Kidney epithelial cell (primary cell): ENCODE data around the gene VPS13C. TPM values are rescaled to one million over a fixed set of nuclear protein-coding genes. Genes with fewer than 3 reads are reported as not detected.
A peak's percentile ranks its signal among the peaks of the same experiment; 100 is the strongest.

Source experiments
- DNase-seq: peaks from one replicate; pipeline ENCODE4 v3.0.0-alpha.2; 2010; ENCODE audit warnings: low read depth
- H3K27me3 ChIP-seq: 2 replicates; pipeline ENCODE4 v1.6.0; 2011; ENCODE audit warnings: low read length; ENCODE audit not compliant: control insufficient read depth, insufficient read depth
- H3K36me3 ChIP-seq: 2 replicates; pipeline ENCODE4 v1.5.1; 2011; ENCODE audit warnings: low read length; ENCODE audit not compliant: control insufficient read depth, insufficient read depth
- H3K4me3 ChIP-seq: 2 replicates; pipeline ENCODE4 v1.5.1; 2011; ENCODE audit warnings: low read depth, mild to moderate bottlenecking, control low read depth, low read length
- total RNA-seq: library from RNA; depleted of rRNA; stranded (reverse); fragments of >200 nt; gene quantifications from 2 replicates; pipeline ENCODE4 v1.2.3, GENCODE V29; 2015
- TF ChIP-seq, protein P1 (sequence below): IDR thresholded peaks from 2 replicates; pipeline ENCODE4 v1.5.1; 2011; ENCODE audit warnings: mild to moderate bottlenecking, moderate library complexity, low read length, control low read depth, inconsistent platforms; ENCODE audit not compliant: insufficient read depth, poor library complexity, severe bottlenecking

VPS13C gene
- total RNA-seq, 1 donor from 2014 or later, result 48.3 TPM

DNA sequence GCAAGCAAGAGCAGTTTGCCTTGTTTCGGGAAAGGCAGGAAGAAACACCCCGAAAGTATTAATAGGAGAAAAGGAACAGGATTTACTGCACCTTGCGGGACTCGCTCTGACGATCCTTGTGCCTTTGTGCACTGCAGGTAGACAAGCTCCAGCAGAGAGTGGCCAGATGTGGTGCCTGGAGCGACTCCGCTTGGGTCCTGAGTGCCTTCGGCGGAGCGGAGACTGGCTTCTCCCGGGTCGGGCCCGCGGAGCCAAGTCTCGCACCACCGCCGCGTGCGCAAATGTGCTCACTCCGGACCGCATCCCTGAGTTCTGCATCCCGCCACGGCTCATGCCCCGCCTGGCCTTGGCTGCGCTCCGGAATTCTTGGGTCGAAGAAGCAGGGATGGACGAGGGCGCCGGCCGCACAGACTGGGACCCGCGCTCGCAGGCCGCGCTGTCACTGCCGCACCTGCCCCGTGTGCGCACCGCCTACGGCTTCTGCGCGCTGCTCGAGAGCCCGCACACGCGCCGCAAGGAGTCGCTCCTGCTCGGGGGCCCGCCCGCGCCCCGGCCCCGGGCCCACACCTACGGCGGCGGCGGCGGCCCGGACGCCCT, 7.3 kb upstream of the VPS13C start:
- peak overlapping the region; percentile 34 for H3K4me3 ChIP-seq
- H3K36me3 ChIP-seq, result no peaks in the 10 kb centered on the region
- H3K27me3 ChIP-seq, result peaks cover 5% of the 10 kb centered on the region
- DNase-seq, result no peak
- TF ChIP-seq, protein P1, sequence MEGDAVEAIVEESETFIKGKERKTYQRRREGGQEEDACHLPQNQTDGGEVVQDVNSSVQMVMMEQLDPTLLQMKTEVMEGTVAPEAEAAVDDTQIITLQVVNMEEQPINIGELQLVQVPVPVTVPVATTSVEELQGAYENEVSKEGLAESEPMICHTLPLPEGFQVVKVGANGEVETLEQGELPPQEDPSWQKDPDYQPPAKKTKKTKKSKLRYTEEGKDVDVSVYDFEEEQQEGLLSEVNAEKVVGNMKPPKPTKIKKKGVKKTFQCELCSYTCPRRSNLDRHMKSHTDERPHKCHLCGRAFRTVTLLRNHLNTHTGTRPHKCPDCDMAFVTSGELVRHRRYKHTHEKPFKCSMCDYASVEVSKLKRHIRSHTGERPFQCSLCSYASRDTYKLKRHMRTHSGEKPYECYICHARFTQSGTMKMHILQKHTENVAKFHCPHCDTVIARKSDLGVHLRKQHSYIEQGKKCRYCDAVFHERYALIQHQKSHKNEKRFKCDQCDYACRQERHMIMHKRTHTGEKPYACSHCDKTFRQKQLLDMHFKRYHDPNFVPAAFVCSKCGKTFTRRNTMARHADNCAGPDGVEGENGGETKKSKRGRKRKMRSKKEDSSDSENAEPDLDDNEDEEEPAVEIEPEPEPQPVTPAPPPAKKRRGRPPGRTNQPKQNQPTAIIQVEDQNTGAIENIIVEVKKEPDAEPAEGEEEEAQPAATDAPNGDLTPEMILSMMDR, result no peak

DNA sequence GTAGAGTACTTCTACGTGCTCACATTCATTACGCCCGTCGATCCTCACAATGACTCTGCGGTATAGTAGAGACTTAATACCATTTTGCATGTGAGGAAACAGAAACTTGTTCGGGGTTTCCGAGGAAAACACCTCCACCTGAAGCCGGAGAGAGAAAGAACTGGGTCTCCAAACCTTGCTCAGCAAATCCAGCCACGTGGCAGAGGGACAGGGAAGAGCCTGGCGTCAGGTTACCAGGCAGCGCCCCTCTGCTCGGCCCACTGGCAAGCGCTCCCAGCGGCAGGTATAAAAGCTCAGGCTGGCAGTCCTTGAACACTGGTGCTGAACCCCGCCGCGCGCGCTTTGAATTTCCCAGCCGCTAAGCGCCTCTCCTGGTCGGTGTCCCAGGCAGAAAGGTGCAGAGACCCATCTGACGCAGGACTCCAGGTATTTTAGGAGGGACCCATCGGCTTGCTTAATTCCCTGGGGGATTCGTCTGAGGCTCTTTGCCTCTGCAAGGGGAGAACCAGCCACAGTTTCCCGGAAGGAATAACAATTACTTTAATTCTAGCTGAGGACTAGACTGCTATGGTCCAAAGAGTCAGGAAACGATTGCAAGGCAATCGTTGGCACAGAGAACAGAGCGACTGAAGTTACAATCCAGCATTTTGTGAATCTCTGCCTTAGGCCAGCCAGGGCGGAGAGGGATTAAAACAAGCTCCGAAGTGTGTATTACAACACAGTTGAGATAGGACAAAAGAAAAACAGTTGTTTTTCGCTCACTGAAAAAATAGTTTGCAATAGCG, 6.6 kb upstream of the VPS13C start, which contains the start of gene C2CD4A:
TSS of gene C2CD4A (plus strand) at position 315 of the 785 bp plus-strand sequence. CDS start 637 bp downstream, outside the sequence.
- TF ChIP-seq, protein P1, result peak; percentile 43
- no peak for DNase-seq
- H3K27me3 ChIP-seq, result peaks cover 5% of the 10 kb centered on the region
- H3K4me3 ChIP-seq, result peak within 1 kb of the TSS; percentile 34
- H3K36me3 ChIP-seq, result no peaks in the 10 kb centered on the region

DNA sequence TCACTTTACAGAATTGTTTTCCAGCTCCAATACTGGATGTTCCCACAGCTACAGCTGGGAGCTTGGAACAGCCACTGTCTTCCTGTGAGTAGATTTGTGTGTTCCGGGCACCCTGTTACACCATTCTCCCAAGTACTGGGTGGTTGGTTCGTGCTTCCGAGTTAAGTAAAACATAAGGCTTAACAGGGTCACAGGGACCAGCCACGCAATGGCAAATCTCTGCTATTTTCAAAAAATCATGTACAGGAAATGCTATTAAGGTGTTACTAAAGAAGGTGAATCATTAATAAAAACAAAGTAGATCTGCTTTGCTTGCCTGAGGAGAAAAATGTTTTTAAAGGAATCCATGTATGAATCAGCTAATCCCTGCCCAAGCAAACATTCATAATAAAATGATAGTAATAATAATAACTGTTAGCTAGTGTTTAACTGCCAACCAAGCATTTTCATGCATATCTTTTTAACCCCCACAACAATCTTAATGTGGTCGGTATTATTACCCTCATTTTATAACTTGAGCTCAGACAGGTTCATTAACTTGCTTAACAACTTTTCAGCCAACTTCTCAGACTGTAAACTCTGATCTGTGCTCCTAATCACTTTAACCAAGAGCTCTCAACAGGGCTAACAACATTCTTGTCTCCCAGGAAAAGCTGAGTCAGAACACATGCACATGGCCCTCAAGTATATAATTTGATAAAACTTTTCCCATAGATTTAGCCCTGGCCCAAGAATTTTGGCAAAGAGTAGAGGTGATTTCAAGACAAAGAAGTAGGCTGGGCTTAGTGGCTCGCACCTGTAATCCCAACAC, 3.8 kb upstream of the VPS13C start:
- no peak for DNase-seq
- H3K36me3 ChIP-seq, result no peaks in the 10 kb centered on the region
- TF ChIP-seq, protein P1, result no peak
- no peak overlapping the region for H3K4me3 ChIP-seq
- peaks cover 5% of the 10 kb centered on the region for H3K27me3 ChIP-seq

DNA sequence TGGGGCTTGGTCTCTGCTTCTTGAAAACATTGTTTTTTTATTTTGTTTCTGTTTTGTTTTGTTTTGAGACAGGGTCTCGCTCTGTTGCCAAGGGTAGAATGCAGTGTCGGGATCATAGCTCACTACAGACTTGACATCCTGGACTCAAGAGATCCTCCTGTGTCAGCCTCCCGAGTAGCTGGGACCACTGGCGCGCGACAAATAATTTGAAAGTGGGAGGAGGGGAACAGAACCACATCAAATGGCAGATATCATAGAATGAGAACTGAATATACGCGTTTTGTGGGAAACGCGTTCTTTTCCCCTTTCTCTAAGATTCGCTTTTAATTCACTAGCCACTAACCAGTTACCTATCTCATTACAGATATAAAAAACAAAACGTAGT, 641 bp upstream of the VPS13C start:
- Histone ChIP-seq H3K27me3 (no peaks in the 10 kb centered on the region), H3K36me3 (no peaks in the 10 kb centered on the region), H3K4me3 (peak overlapping the region; percentile 92)
- TF ChIP-seq, protein P1, result no peak
- no peak for DNase-seq

DNA sequence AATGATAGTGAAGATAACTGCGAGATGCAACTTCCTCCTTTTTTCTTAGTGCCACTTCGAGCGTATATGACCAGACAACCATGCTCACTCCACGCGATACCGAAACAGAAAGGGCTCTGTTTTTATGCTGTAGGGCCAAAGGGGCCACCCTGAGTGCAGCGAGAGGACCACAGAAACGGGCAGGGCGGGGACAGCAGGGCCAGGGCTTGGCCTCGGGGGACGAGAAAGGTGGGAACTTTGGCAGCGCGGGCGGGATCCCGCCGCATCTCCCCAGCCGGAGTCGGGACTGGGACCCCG, 483 bp downstream of the VPS13C start:
- Histone ChIP-seq H3K4me3 (peak overlapping the region; percentile 92), H3K36me3 (no peaks in the 10 kb centered on the region), H3K27me3 (no peaks in the 10 kb centered on the region)
- TF ChIP-seq, protein P1, result no peak
- no peak for DNase-seq
